B cell (primary cell): ENCODE results near the gene AHDC1. TPM values are rescaled to one million over a fixed set of nuclear protein-coding genes. Genes with fewer than 3 reads are reported as not detected.

Source experiments
- ATAC-seq: fragments of 200-7000 bp; cut with Tn5 transposase; one replicate; pipeline ENCODE4 v1.10.0; 2021; ENCODE audit warnings: low read depth, mild to moderate bottlenecking, moderate number of reproducible peaks, moderate library complexity
- CTCF ChIA-PET: fragments of 350-600 bp; sonication (Branson Sonifier 250); formaldehyde crosslinking; loops from one replicate; lab custom pipeline; 2021; ENCODE audit warnings: antibody characterized with exemption, inconsistent platforms; lab: Charles Lee
- POLR2A ChIA-PET: fragments of 350-600 bp; sonication (Branson Sonifier 250); formaldehyde crosslinking; loops from one replicate; lab custom pipeline; 2021; ENCODE audit warnings: antibody characterized with exemption; lab: Charles Lee
- DNase-seq: peaks from one replicate; pipeline ENCODE4 v3.0.0; 2013
- H2AFZ ChIP-seq: 2 replicates; pipeline ENCODE4 v1.6.1; 2012; ENCODE audit warnings: mild to moderate bottlenecking, low read depth, low read length; ENCODE audit not compliant: insufficient read depth, poor library complexity, severe bottlenecking
- H3K27ac ChIP-seq, 2 donors: 1 replicate in 1 of 2; 2 replicates in 1 of 2; pipeline ENCODE4 v1.5.1; 2012 to 2013; ENCODE audit warnings: low read length in 2 of 2, mild to moderate bottlenecking in 2 of 2, moderate library complexity in 1 of 2
- H3K27me3 ChIP-seq, 4 experiments: fragments of 200-600 bp in 1 of 4; sonication (generic) in 1 of 4; replicated peaks in 1 of 4; 1 replicate in 2 of 4; 2 replicates in 2 of 4; pipeline versions ENCODE4 v1.6.1 to v1.7.0; 2013 to 2016; ENCODE audit warnings: low read length in 3 of 4, mild to moderate bottlenecking in 2 of 4, mixed read lengths in 1 of 4, moderate library complexity in 1 of 4; ENCODE audit not compliant: insufficient read depth in 4 of 4, control insufficient read depth in 3 of 4; ENCODE audit errors: control extremely low read depth in 1 of 4
- H3K36me3 ChIP-seq, 2 experiments: replicated peaks in 1 of 2; 1 replicate in 1 of 2; 2 replicates in 1 of 2; pipeline versions ENCODE4 v1.6.1 to v1.7.1; 2013; ENCODE audit warnings: low read length in 1 of 2; ENCODE audit not compliant: insufficient read depth in 2 of 2, control insufficient read depth in 1 of 2; ENCODE audit errors: control extremely low read depth in 1 of 2, extremely low read depth in 1 of 2
- H3K4me1 ChIP-seq, 2 donors: fragments of 200-600 bp in 1 of 2; sonication (generic) in 1 of 2; 1 replicate in 1 of 2; 2 replicates in 1 of 2; pipeline versions ENCODE4 v1.5.1 to v1.6.1; 2013 to 2017; ENCODE audit warnings: low read length in 2 of 2; ENCODE audit not compliant: control insufficient read depth in 2 of 2, insufficient read depth in 2 of 2
- H3K4me2 ChIP-seq: replicated peaks from 2 replicates; pipeline ENCODE3; 2012; ENCODE audit warnings: mild to moderate bottlenecking, low read depth, low read length; ENCODE audit not compliant: poor library complexity, severe bottlenecking
- H3K4me3 ChIP-seq, 5 experiments: fragments of 200-600 bp in 1 of 5; sonication (generic) in 1 of 5; 1 replicate in 3 of 5; 2 replicates in 2 of 5; pipeline versions ENCODE4 v1.5.1 to v1.7.0; 2011 to 2016; ENCODE audit warnings: low read length in 4 of 5, mild to moderate bottlenecking in 4 of 5, low read depth in 2 of 5, control low read depth in 1 of 5, moderate library complexity in 1 of 5; ENCODE audit not compliant: insufficient read depth in 1 of 5; ENCODE audit errors: control extremely low read depth in 1 of 5, extremely low read depth in 1 of 5
- H3K79me2 ChIP-seq: fragments of 200-600 bp; sonication (generic); one replicate; pipeline ENCODE4 v1.6.0; 2016; ENCODE audit warnings: low read length; ENCODE audit not compliant: control insufficient read depth, insufficient read depth
- H3K9ac ChIP-seq: fragments of 200-600 bp; sonication (generic); 2 replicates; pipeline ENCODE4 v1.6.1; 2017; ENCODE audit warnings: mild to moderate bottlenecking, low read length, moderate library complexity
- H3K9me3 ChIP-seq, 3 donors: one replicate each; pipeline versions ENCODE4 v1.6.1 to v1.7.1; 2013; ENCODE audit warnings: low read length in 2 of 3; ENCODE audit not compliant: control insufficient read depth in 2 of 3, insufficient read depth in 1 of 3; ENCODE audit errors: control extremely low read depth in 1 of 3
- H4K20me1 ChIP-seq: 2 replicates; pipeline ENCODE4 v1.6.0; 2012; ENCODE audit warnings: mild to moderate bottlenecking, low read length; ENCODE audit not compliant: insufficient read depth, control insufficient read depth, poor library complexity, severe bottlenecking
- H3K27ac Mint-ChIP-seq: one replicate; pipeline ENCODE4 v1.8.0; 2021; ENCODE audit warnings: mixed read lengths
- H3K27me3 Mint-ChIP-seq: one replicate; pipeline ENCODE4 v1.8.0; 2021; ENCODE audit warnings: mixed read lengths
- H3K4me1 Mint-ChIP-seq: one replicate; pipeline ENCODE4 v1.8.0; 2021; ENCODE audit warnings: mixed read lengths
- H3K4me3 Mint-ChIP-seq: one replicate; pipeline ENCODE4 v1.8.0; 2021; ENCODE audit warnings: mixed read lengths
- H3K9me3 Mint-ChIP-seq: one replicate; pipeline ENCODE4 v1.8.0; 2022; ENCODE audit warnings: mixed read lengths; ENCODE audit not compliant: insufficient read depth
- CTCF ChIP-seq: fragments of 200-600 bp; IDR thresholded peaks from one replicate; pipeline ENCODE4 v1.8.0; 2022; ENCODE audit warnings: antibody characterized with exemption, mild to moderate bottlenecking
- EZH2 ChIP-seq: IDR thresholded peaks from 2 replicates; pipeline ENCODE4 v1.6.1; 2012; ENCODE audit warnings: borderline replicate concordance, low read depth, mild to moderate bottlenecking, moderate library complexity, low read length; ENCODE audit not compliant: insufficient read depth, poor library complexity, severe bottlenecking
- WGBS: methylation state at CpG from one replicate; pipeline ENCODE4 v1.1.5; 2013; ENCODE audit warnings: missing lambda C conversion rate; ENCODE audit not compliant: insufficient coverage; 5-methylcytosine and 5-hydroxymethylcytosine counted together
- intact Hi-C: fragments of 100-400 bp; cut with micrococcal nuclease; formaldehyde crosslinking; loops from one replicate; pipeline ENCODE4 v1.10.0; 2022
- polyA plus RNA-seq: library from polyadenylated mRNA; depleted of rRNA; stranded (reverse); fragments of >200 nt; gene quantifications from 2 replicates; pipeline ENCODE4 v1.2.3, GENCODE V29; 2012
- total RNA-seq, 2 donors: library from RNA; stranded (reverse); fragments of 120-200 nt in 1 of 2; gene quantifications; 1 replicate in 1 of 2; 2 replicates in 1 of 2; pipeline versions ENCODE4 v1.2.3 to v1.2.4, GENCODE V29; 2013 to 2022

The AHDC1 gene
- total and polyA plus RNA-seq, 2 donors (not counting 1 experiment from before 2014, with no cell fraction given), result 6.2 to 32.0 TPM

GRCh38 chr1:27596261-27596660 is 7.7 kb downstream of the AHDC1 start:
- intact Hi-C loops, result no loop called here
- Mint-ChIP-seq H3K9me3 (no peaks in the 10 kb centered on the region), H3K4me3 (no peak overlapping the region), H3K27me3 (no peaks in the 10 kb centered on the region), H3K4me1 (peaks cover 31% of the 10 kb centered on the region), H3K27ac (no peak overlapping the region)
- Histone ChIP-seq H3K36me3 (peaks cover 0 to 5% of the 10 kb centered on the region in 2 experiments), H3K9me3 (no peaks in the 10 kb centered on the region), H3K4me1 (peaks cover 47 to 72% of the 10 kb centered on the region in 2 donors), H3K4me3 (no peak overlapping the region), H3K4me2 (no peak overlapping the region), H2AFZ (no peak overlapping the region), H3K27ac (no peak overlapping the region), H3K27me3 (no peaks in the 10 kb centered on the region), H3K9ac (no peak overlapping the region), H3K79me2 (peaks cover 96% of the 10 kb centered on the region), H4K20me1 (peaks cover 87% of the 10 kb centered on the region)
- CTCF ChIA-PET, result interaction anchor here (0.6 to 2.0 kb wide), 3 partner anchors 9 to 552 kb away, joined by 3 to 12 read pairs (median 7); no protein-coding TSS in a partner anchor
- ATAC-seq (no peak), DNase-seq (no peak)
- POLR2A ChIA-PET, result interaction anchor here (0.5 kb wide), 1 partner anchor 201 kb away, joined by 3 read pairs; no protein-coding TSS in a partner anchor
- TF ChIP-seq CTCF (no peak), EZH2 (no peak)
- 35% methylated on average over 8 of the region's 9 CpGs for WGBS

GRCh38 chr1:27595597-27595996 is 8.3 kb downstream of the AHDC1 start:
- peaks cover 98% of the 10 kb centered on the region for H3K79me2 ChIP-seq
- H2AFZ ChIP-seq, result no peak overlapping the region
- H3K4me2 ChIP-seq, result no peak overlapping the region
- peaks cover 46 to 70% of the 10 kb centered on the region in 2 donors for H3K4me1 ChIP-seq
- DNase-seq, result no peak
- POLR2A ChIA-PET, result no interaction called here
- H3K9ac ChIP-seq, result no peak overlapping the region
- no peak for ATAC-seq
- intact Hi-C loops, result no loop called here
- Mint-ChIP-seq H3K4me1 (peaks cover 26% of the 10 kb centered on the region), H3K4me3 (no peak overlapping the region), H3K9me3 (no peaks in the 10 kb centered on the region), H3K27ac (no peak overlapping the region), H3K27me3 (no peaks in the 10 kb centered on the region)
- H3K9me3 ChIP-seq, result no peaks in the 10 kb centered on the region
- no peak for TF ChIP-seq EZH2
- no peak for TF ChIP-seq CTCF
- 73% methylated on average over 5 of the region's 5 CpGs for WGBS
- H3K27me3 ChIP-seq, result no peaks in the 10 kb centered on the region
- CTCF ChIA-PET, result interaction anchor here (1.1 to 2.0 kb wide), 4 partner anchors 15 to 263 kb away, joined by 3 to 12 read pairs (median 3); no protein-coding TSS in a partner anchor
- H3K36me3 ChIP-seq, result peaks cover 0 to 6% of the 10 kb centered on the region in 2 experiments
- H3K27ac ChIP-seq, result no peak overlapping the region
- H3K4me3 ChIP-seq, result no peak overlapping the region
- peaks cover 88% of the 10 kb centered on the region for H4K20me1 ChIP-seq
